ENCODE measurements around the gene MSI2. TPM values are rescaled to one million over a fixed set of nuclear protein-coding genes. Genes with fewer than 3 reads are reported as not detected.
A peak's percentile ranks its signal among the peaks of the same experiment; 100 is the strongest.

MSI2 gene
- total RNA-seq, 1 donor: 23.2 TPM

GRCh38 chr17:57603546-57603945 is 347.2 kb downstream of the MSI2 start:
- no peak overlapping the region for H3K27ac ChIP-seq (ENCODE audit: low read depth, low read length)
- no peak for TF ChIP-seq CTCF (IDR thresholded peaks at IDR 0.05; ENCODE audit: extremely low read depth, low read depth, low read length)
- no peaks in the 10 kb centered on the region for H3K79me2 ChIP-seq (ENCODE audit: insufficient read depth, low read length)
- no peaks in the 10 kb centered on the region for H3K36me3 ChIP-seq (ENCODE audit: insufficient read depth, low read length)
- no peaks in the 10 kb centered on the region for H3K4me1 ChIP-seq (ENCODE audit: insufficient read depth, low read length)
- no peak overlapping the region for H3K4me2 ChIP-seq (ENCODE audit: insufficient read depth, low read length)
- no peak overlapping the region for H3K4me3 ChIP-seq (ENCODE audit: insufficient read depth, low read length)
- no peaks in the 10 kb centered on the region for H3K9me3 ChIP-seq (ENCODE audit: low read depth, low read length)
- H2AFZ ChIP-seq (ENCODE audit: low read length): no peak overlapping the region
- no peaks in the 10 kb centered on the region for H4K20me1 ChIP-seq (ENCODE audit: insufficient read depth, low read length)
- DNase-seq (ENCODE audit: insufficient read length, low spot score, missing footprints): no peak
- no peaks in the 10 kb centered on the region for H3K27me3 ChIP-seq (ENCODE audit: insufficient read depth, low read length)

GRCh38 chr17:57603978-57604377 is 347.7 kb downstream of the MSI2 start:
- Histone ChIP-seq H3K79me2 (ENCODE audit: insufficient read depth, low read length) (no peaks in the 10 kb centered on the region), H3K27me3 (ENCODE audit: insufficient read depth, low read length) (no peaks in the 10 kb centered on the region), H3K4me3 (ENCODE audit: insufficient read depth, low read length) (no peak overlapping the region), H3K36me3 (ENCODE audit: insufficient read depth, low read length) (no peaks in the 10 kb centered on the region), H3K27ac (ENCODE audit: low read depth, low read length) (no peak overlapping the region), H3K9me3 (ENCODE audit: low read depth, low read length) (no peaks in the 10 kb centered on the region), H4K20me1 (ENCODE audit: insufficient read depth, low read length) (no peaks in the 10 kb centered on the region), H3K4me1 (ENCODE audit: insufficient read depth, low read length) (no peaks in the 10 kb centered on the region), H2AFZ (ENCODE audit: low read length) (no peak overlapping the region), H3K4me2 (ENCODE audit: insufficient read depth, low read length) (no peak overlapping the region)
- TF ChIP-seq CTCF (IDR thresholded peaks at IDR 0.05; ENCODE audit: extremely low read depth, low read depth, low read length): no peak
- no peak for DNase-seq (ENCODE audit: insufficient read length, low spot score, missing footprints)

- no peaks in the 10 kb centered on the region for H4K20me1 ChIP-seq (ENCODE audit: insufficient read depth, low read length)
- peak overlapping the region; percentile 20 for H3K4me3 ChIP-seq (ENCODE audit: insufficient read depth, low read length)
- H3K27me3 ChIP-seq (ENCODE audit: insufficient read depth, low read length): no peaks in the 10 kb centered on the region
- H3K79me2 ChIP-seq (ENCODE audit: insufficient read depth, low read length): no peaks in the 10 kb centered on the region
- H3K4me2 ChIP-seq (ENCODE audit: insufficient read depth, low read length): peak overlapping the region; percentile 45
- H3K9me3 ChIP-seq (ENCODE audit: low read depth, low read length): no peaks in the 10 kb centered on the region
- H3K27ac ChIP-seq (ENCODE audit: low read depth, low read length): no peak overlapping the region
- no peak for TF ChIP-seq CTCF (IDR thresholded peaks at IDR 0.05; ENCODE audit: extremely low read depth, low read depth, low read length)
- H2AFZ ChIP-seq (ENCODE audit: low read length): no peak overlapping the region
- DNase-seq (ENCODE audit: insufficient read length, low spot score, missing footprints): no peak
- no peaks in the 10 kb centered on the region for H3K4me1 ChIP-seq (ENCODE audit: insufficient read depth, low read length)
- H3K36me3 ChIP-seq (ENCODE audit: insufficient read depth, low read length): no peaks in the 10 kb centered on the region
Observed at GRCh38 chr17:57604771-57605674, 348.7 kb downstream of the MSI2 start.

GRCh38 chr17:57605675-57606105 is 349.4 kb downstream of the MSI2 start:
- Histone ChIP-seq H4K20me1 (ENCODE audit: insufficient read depth, low read length) (no peaks in the 10 kb centered on the region), H3K36me3 (ENCODE audit: insufficient read depth, low read length) (no peaks in the 10 kb centered on the region), H3K79me2 (ENCODE audit: insufficient read depth, low read length) (no peaks in the 10 kb centered on the region), H2AFZ (ENCODE audit: low read length) (no peak overlapping the region), H3K27ac (ENCODE audit: low read depth, low read length) (no peak overlapping the region), H3K4me1 (ENCODE audit: insufficient read depth, low read length) (no peaks in the 10 kb centered on the region), H3K4me3 (ENCODE audit: insufficient read depth, low read length) (no peak overlapping the region), H3K4me2 (ENCODE audit: insufficient read depth, low read length) (peak overlapping the region; percentile 45), H3K27me3 (ENCODE audit: insufficient read depth, low read length) (no peaks in the 10 kb centered on the region), H3K9me3 (ENCODE audit: low read depth, low read length) (no peaks in the 10 kb centered on the region)
- no peak for TF ChIP-seq CTCF (IDR thresholded peaks at IDR 0.05; ENCODE audit: extremely low read depth, low read depth, low read length)
- peak; percentile 86 for DNase-seq (ENCODE audit: insufficient read length, low spot score, missing footprints)
